Epidermal melanocyte (primary cell): Measurements from ENCODE around the gene SERP2.
"Not testable (repeated sequence)": the region's sequence is repeated elsewhere in the genome, so short reads cannot be mapped to it uniquely, and the experiment has no call there.

Experiments used
- DNase-seq: peaks from one replicate; pipeline ENCODE4 v3.0.0; 2011; ENCODE audit warnings: low spot score; ENCODE audit not compliant: insufficient read length

SERP2 gene

DNA sequence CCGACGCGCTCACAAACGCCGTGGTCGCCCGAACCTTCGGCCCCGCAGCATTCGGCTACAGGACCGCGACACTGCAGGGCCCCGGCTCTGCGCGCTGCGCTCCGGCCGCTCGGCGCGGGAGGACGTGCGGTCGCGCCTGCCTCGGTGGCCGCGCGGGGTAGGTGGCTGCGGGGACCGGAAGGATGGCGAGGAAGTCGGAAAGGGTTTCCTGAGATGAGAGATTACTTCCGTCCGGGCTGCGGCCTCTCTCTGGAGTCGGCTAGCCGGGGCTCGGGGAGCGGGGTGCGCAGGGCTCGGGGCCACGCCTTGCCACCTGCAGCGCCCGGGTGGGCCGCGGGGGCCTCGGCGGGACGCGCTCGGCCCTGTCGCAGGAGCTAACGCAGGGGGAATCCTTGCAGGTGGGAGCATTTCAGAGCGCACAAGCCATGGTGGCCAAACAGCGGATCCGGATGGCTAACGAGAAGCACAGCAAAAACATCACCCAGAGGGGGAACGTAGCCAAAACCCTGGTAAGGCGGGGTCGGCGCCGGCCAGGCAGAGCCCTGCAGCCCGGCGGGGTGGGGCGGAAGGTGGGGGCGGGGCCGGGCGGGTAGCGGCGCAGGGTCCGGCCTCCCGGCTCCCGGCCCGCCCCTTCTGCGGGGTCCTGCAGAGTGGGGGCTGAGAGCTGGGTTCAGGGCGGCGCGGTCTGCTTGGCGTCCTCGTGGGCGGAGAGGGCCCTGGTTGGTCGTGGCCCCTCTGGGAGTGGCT is at the start of gene SERP2:
TSS of gene SERP2 (plus strand) at position 224 of the 747 bp plus-strand sequence. CDS start at position 426, 202 bp downstream.
- DNase-seq = no peak

- no peak for DNase-seq
These were observed 46.7 kb upstream of the SERP2 start for GRCh38 chr13:44326961-44327360.

DNA sequence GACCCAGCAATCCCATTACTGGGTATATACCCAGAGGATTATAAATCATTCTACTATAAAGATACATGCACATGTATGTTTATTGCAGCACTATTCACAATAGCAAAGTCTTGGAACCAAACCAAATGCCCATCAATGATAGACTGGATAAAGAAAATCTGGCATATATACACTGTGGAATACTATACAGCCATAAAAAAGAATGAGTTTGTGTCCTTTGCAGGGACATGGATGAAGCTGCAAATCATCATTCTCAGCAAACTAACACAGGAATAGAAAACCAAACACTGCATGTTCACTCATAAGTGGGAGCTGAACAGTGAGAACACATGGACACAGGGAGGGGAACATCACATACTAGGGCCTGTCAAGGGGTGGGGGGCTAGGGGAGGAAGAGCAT is 44.6 kb upstream of the SERP2 start:
- DNase-seq = not testable (repeated sequence)

GRCh38 chr13:44329909-44330545 is 43.6 kb upstream of the SERP2 start:
- no peak for DNase-seq

GRCh38 chr13:44331446-44331845 is 42.2 kb upstream of the SERP2 start:
- DNase-seq = no peak

GRCh38 chr13:44331912-44332851 is 41.4 kb upstream of the SERP2 start:
- DNase-seq = no peak

GRCh38 chr13:44333950-44334655 is 39.5 kb upstream of the SERP2 start:
- DNase-seq = no peak

DNA sequence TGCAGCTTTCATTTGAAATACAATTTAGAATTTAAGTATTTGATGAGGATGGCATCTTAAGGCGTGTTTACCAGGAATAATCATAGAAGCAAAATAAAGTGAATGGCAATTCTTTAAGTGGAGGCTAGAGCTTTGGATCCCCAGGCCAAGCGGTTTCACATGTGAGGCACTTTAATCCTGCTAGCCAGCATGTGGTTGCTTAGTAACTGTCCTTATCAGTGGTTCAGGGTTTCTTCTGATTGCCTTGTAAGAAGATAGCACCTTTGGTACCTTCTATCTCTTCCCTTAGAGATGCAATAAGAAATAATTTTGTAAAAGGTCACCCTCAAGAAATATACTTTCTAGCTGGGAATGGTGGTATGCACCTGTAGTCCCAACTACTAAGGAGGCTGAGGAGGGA is 38.9 kb upstream of the SERP2 start:
- DNase-seq = no peak

- DNase-seq = no peak
These were observed 36.7 kb upstream of the SERP2 start for GRCh38 chr13:44336934-44337333.

DNA sequence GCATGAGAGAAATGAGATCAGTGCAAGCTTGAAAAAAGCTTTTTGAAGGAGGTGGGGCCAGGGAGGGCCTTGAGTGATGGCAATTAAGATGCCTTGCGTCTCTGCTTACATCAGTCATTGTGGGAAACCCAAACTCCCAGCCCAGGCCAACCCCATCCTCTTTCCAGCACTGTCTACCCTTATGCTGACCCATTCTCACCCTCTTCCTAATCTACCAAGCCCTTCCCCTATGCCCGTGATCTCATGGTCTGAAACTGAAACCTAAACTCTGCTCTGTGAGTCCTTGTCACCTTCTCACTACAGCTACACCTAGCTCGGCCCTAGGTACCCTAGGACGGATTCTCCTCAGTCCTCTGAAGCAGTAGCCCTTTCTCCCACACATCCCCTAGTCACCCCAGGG is 36.0 kb upstream of the SERP2 start:
- DNase-seq = no peak

DNA sequence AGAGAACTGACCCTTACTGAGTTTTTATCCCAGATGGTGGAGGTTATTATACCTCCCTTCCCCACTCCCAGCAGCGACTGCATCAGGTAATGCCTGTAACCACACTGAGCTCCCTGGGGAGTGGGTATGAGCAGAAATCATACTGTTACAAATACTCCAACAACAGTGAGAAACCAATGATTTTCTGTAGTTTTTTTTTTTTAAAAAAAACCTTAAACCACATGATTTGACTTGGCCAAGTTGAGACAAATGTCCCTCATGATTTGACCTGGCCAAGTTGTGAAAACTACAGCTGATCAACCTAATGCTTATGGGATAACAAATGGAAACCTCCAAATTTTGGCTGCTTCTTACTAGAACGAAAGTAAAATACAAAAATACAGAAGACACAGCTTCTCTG is 33.1 kb upstream of the SERP2 start:
- no peak for DNase-seq

DNA sequence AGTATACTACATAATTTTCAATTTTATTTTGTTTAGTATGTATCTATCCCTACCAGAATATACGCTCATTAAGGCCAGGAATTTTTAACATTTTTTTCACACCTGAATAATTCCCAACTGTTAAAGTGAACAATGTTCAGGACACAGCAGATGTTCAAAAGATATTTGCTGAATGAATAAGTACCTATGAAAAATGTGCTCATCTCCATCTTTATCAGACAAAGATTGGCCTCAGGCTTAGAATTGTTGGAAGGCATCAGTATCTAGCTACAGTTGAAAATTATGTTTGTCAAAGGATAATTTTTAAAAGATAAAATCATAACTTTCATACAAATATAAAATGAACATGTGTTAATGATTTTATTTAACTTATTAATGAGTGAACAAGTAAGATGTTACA is 30.9 kb upstream of the SERP2 start:
- no peak for DNase-seq

DNA sequence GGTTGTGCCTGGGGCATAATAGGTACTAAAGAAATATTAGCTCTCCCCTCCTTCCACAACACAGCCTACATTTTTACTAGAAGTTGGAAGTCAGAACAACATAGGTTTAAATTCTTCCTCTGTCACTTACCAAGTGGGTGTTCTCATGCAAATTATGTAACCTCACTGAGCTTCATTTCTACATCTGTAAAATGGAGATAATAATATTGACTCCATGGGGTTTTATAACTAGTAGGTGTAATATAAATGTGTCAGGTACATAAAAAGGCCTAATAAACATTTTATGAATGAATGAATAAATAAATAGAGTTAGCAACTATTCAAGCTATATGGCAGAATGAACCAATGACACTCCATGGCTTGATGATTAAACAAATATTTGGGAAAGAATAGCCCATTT is 27.1 kb upstream of the SERP2 start:
- no peak for DNase-seq

DNA sequence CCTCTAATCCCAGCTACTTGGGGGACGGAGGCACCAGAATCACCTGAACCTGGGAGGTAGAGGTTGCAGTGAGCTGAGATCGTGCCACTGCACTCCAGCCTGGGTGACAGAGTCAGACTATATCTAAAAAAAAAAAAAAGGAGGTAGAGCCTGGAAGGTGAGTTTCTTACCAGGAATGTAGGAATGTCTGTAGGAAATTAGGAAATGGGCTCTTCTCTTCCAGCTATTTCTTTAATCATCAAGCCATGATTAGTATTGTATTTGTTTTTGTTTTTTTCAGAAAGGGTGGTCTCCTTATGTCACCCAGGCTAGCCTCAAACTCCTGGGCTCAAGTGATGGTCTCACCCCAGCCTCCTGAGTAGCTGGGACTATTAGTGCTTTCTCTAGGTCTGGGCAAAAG is 26.3 kb upstream of the SERP2 start:
- no peak for DNase-seq

- peak; percentile 49 for DNase-seq
These were observed 25.7 kb upstream of the SERP2 start for GRCh38 chr13:44347949-44348348.

DNA sequence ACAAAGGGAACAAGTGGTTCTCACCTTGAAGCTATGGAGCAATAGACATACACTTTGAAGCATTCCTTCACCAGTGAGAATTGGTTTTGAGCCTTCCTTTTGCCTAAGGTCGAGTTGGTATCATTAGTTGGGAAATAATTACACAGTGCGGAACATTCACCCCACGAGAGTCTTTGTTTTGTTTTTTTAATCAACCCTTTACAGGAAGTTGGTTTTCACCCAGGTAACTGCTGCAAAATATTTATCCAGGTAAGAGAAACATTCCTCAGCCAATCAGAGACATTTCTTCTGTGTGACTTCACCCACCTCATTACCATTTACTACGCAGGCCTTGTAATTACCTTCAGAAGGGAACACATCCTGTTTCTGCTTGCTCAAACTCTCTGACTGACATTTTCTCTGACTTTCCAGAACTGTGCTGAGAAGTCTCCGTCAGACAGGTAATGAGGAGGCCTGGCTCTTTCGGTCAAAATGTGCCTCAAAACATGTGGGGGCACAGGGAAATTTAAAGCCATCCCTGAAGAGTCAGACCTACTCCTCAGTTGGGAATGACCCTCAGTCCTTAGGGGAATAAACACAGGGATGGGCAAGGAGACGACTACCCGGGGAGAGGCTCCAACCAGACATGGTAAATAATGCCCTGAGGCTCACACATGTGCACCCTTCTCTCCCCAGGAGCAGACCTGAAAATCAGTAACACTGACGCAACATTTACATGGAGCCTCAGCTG is 22.7 kb upstream of the SERP2 start:
- DNase-seq = no peak

- DNase-seq = no peak
These were observed 22.1 kb upstream of the SERP2 start for GRCh38 chr13:44351505-44351854.

- DNase-seq = no peak
These were observed 21.4 kb upstream of the SERP2 start for GRCh38 chr13:44352202-44352601.

DNA sequence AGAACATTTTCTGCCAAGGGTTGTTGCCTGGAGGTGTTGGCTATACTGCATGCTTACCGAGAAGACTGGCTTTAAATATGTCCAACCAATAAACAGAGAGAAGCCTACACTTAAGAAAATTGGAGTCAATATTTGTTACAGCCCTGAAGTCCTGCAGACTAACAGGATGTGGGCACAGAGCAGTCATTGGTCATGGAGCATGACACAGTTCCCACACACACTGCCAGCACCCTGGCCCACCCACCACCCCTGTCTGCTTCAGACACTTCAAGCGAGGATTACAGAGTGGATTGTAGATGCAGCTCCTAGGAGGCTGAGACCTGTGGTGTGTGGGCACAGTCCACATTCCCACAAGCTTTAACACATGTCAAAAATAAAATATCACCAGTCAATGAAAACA is 21.0 kb upstream of the SERP2 start:
- DNase-seq = no peak

DNA sequence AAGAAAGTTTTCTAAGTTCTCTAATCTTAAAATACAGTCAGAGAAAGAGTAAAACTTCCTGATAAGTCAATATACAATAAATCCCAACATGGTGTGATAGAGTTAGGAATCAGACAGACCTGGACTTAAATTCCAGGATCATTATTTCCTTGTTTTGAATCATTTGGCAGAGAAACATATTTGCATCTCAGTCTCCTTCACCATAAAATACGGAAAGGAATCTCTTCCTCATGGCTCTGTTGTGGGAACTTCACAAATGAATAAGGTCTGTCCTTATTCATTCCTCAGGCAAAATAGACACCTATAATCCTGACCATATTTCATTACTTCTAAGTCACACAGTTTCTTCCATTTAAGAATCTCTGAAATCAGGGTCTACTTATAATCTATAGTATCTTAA is 19.3 kb upstream of the SERP2 start:
- no peak for DNase-seq

- DNase-seq = no peak
These were observed 18.7 kb upstream of the SERP2 start for GRCh38 chr13:44354884-44355283.
